DMS153 treated with DMSO at 0.1 percent for 48 hours (cell line): ENCODE data around the gene PEX6.
"Not testable (repeated sequence)": the region's sequence is repeated elsewhere in the genome, so short reads cannot be mapped to it uniquely, and the experiment has no call there.

Experiments
- DNase-seq: peaks from one replicate; lab custom pipeline; 2025; ENCODE audit not compliant: unreplicated experiment; lab: John Stamatoyannopoulos, UW

Gene PEX6

GRCh38 chr6:42978839-42979522, at the start of gene PEX6:
PEX6 (minus strand) TSS chr6:42979181; CDS start chr6:42979150, 31 bp downstream.
- peak; percentile 56 for DNase-seq

- no peak for DNase-seq
Observed at GRCh38 chr6:43026365-43026764, 47.4 kb upstream of the PEX6 start.

- no peak for DNase-seq
Observed at GRCh38 chr6:43024436-43024835, 45.5 kb upstream of the PEX6 start.

- peak; percentile 37 for DNase-seq
Observed at GRCh38 chr6:43021270-43022047, 42.5 kb upstream of the PEX6 start, which contains the start of gene RRP36. RRP36 (plus strand) TSS chr6:43021623; CDS start chr6:43021655, 32 bp downstream.

- no peak for DNase-seq
Observed at GRCh38 chr6:43020847-43021246, 41.9 kb upstream of the PEX6 start.

GRCh38 chr6:43020052-43020705, 41.2 kb upstream of the PEX6 start:
- no peak for DNase-seq

- DNase-seq, result no peak
Observed at GRCh38 chr6:43019152-43019551, 40.2 kb upstream of the PEX6 start.

GRCh38 chr6:43016943-43017334, 38.0 kb upstream of the PEX6 start:
- no peak for DNase-seq

- DNase-seq, result no peak
Observed at GRCh38 chr6:43016176-43016942, 37.4 kb upstream of the PEX6 start.

GRCh38 chr6:43014434-43014909, 35.5 kb upstream of the PEX6 start:
- no peak for DNase-seq

- DNase-seq, result peak; percentile 100
Observed at GRCh38 chr6:43013843-43014433, 35.0 kb upstream of the PEX6 start, which contains the start of the genes KLHDC3 and MEA1. KLHDC3 (plus strand) TSS chr6:43014249; CDS start chr6:43017193, 2,944 bp downstream. MEA1 (minus strand) TSS chr6:43013946; CDS start chr6:43013813, 133 bp downstream.

GRCh38 chr6:43013097-43013842, 34.3 kb upstream of the PEX6 start:
- no peak for DNase-seq

GRCh38 chr6:43012364-43012763, 33.4 kb upstream of the PEX6 start:
- DNase-seq, result no peak

GRCh38 chr6:43011207-43011606, 32.2 kb upstream of the PEX6 start:
- no peak for DNase-seq

- DNase-seq, result peak; percentile 18
Observed at GRCh38 chr6:43009124-43009523, 30.1 kb upstream of the PEX6 start.

- DNase-seq, result no peak
Observed at GRCh38 chr6:43007126-43007525, 28.1 kb upstream of the PEX6 start.

GRCh38 chr6:43006251-43006650, 27.3 kb upstream of the PEX6 start:
- DNase-seq, result no peak

- no peak for DNase-seq
Observed at GRCh38 chr6:43005844-43006243, 26.9 kb upstream of the PEX6 start.

GRCh38 chr6:43001843-43002242, 22.9 kb upstream of the PEX6 start:
- DNase-seq, result no peak

GRCh38 chr6:42998205-42998604, 19.2 kb upstream of the PEX6 start:
- DNase-seq, result not testable (repeated sequence)
